ENCODE results near the gene ATF2.

DNA sequence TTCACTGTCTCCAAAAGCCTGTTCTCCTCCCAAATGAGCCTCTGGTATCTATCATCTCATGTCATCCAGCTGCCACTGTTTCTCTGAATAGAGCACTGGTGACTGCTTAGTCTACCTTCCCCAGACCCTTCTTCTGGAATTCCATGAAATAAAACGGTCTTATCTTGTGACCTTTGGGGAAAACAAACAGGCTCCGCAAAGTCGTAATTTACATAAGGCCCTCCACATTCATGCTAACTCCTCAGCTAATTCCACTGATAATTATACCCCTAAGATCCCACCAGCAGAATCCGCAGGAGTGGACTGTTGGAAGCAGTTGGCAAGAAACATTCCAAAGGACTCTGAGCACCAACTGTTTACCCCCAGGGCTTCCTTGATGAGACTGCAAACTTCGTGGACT lies 129.0 kb downstream of the ATF2 start:
- no peak for TF ChIP-seq GATA2 (IDR thresholded peaks at IDR 0.05; ENCODE audit: low read depth, low read length)
- no peak for TF ChIP-seq GATA3 (IDR thresholded peaks at IDR 0.05; ENCODE audit: low read depth, low read length)

Data from SH-SY5Y (cell line).